ENCODE results near the gene PRKAR2B. TPM values are rescaled to one million over a fixed set of nuclear protein-coding genes. Genes with fewer than 3 reads are reported as not detected.
"Not testable (repeated sequence)": the region's sequence is repeated elsewhere in the genome, so short reads cannot be mapped to it uniquely, and the experiment has no call there.

Gene PRKAR2B
- polyA plus RNA-seq, 3 donors, result 33.3 to 41.0 (median 37.5) TPM

- DNase-seq (ENCODE audit: extremely low read depth in 1 of 11, low read depth in 9 of 11, low spot score in 4 of 11), result no peak
Observed at GRCh38 chr7:107064255-107064654, 19.8 kb downstream of the PRKAR2B start.

GRCh38 chr7:107065929-107066247 is 21.4 kb downstream of the PRKAR2B start:
- DNase-seq (ENCODE audit: extremely low read depth in 1 of 11, low read depth in 9 of 11, low spot score in 4 of 11), result no peak

GRCh38 chr7:107068156-107068555 is 23.7 kb downstream of the PRKAR2B start:
- DNase-seq (ENCODE audit: extremely low read depth in 1 of 11, low read depth in 9 of 11, low spot score in 4 of 11), result no peak

- no peak for DNase-seq (ENCODE audit: extremely low read depth in 1 of 11, low read depth in 9 of 11, low spot score in 4 of 11)
Observed at GRCh38 chr7:107069457-107069856, 25.0 kb downstream of the PRKAR2B start.

- no peak for DNase-seq (ENCODE audit: extremely low read depth in 1 of 11, low read depth in 9 of 11, low spot score in 4 of 11)
Observed at GRCh38 chr7:107070710-107071109, 26.2 kb downstream of the PRKAR2B start.

GRCh38 chr7:107071129-107071528 is 26.6 kb downstream of the PRKAR2B start:
- no peak for DNase-seq (ENCODE audit: extremely low read depth in 1 of 11, low read depth in 9 of 11, low spot score in 4 of 11)

- DNase-seq (ENCODE audit: extremely low read depth in 1 of 11, low read depth in 9 of 11, low spot score in 4 of 11), result no peak
Observed at GRCh38 chr7:107072133-107072532, 27.6 kb downstream of the PRKAR2B start.

- no peak for DNase-seq (ENCODE audit: extremely low read depth in 1 of 11, low read depth in 9 of 11, low spot score in 4 of 11)
Observed at GRCh38 chr7:107075863-107076574, 31.5 kb downstream of the PRKAR2B start.

GRCh38 chr7:107076781-107077698 is 32.5 kb downstream of the PRKAR2B start:
- no peak for DNase-seq (ENCODE audit: extremely low read depth in 1 of 11, low read depth in 9 of 11, low spot score in 4 of 11)

- DNase-seq (ENCODE audit: extremely low read depth in 1 of 11, low read depth in 9 of 11, low spot score in 4 of 11), result no peak
Observed at GRCh38 chr7:107077699-107078516, 33.4 kb downstream of the PRKAR2B start.

- DNase-seq (ENCODE audit: extremely low read depth in 1 of 11, low read depth in 9 of 11, low spot score in 4 of 11), result no peak
Observed at GRCh38 chr7:107078517-107078966, 34.0 kb downstream of the PRKAR2B start.

- no peak for DNase-seq (ENCODE audit: extremely low read depth in 1 of 11, low read depth in 9 of 11, low spot score in 4 of 11)
Observed at GRCh38 chr7:107079212-107079940, 34.9 kb downstream of the PRKAR2B start.

- no peak for DNase-seq (ENCODE audit: extremely low read depth in 1 of 11, low read depth in 9 of 11, low spot score in 4 of 11)
Observed at GRCh38 chr7:107080099-107080505, 35.6 kb downstream of the PRKAR2B start.

- DNase-seq (ENCODE audit: extremely low read depth in 1 of 11, low read depth in 9 of 11, low spot score in 4 of 11), result no peak
Observed at GRCh38 chr7:107080533-107080932, 36.0 kb downstream of the PRKAR2B start.

GRCh38 chr7:107085180-107085579 is 40.7 kb downstream of the PRKAR2B start:
- no peak for DNase-seq (ENCODE audit: extremely low read depth in 1 of 11, low read depth in 9 of 11, low spot score in 4 of 11)

GRCh38 chr7:107089627-107090026 is 45.1 kb downstream of the PRKAR2B start:
- no peak for DNase-seq (ENCODE audit: extremely low read depth in 1 of 11, low read depth in 9 of 11, low spot score in 4 of 11)

- DNase-seq (ENCODE audit: extremely low read depth in 1 of 11, low read depth in 9 of 11, low spot score in 4 of 11), result no peak
Observed at GRCh38 chr7:107090457-107090856, 46.0 kb downstream of the PRKAR2B start.

GRCh38 chr7:107091306-107091705 is 46.8 kb downstream of the PRKAR2B start:
- DNase-seq (ENCODE audit: extremely low read depth in 1 of 11, low read depth in 9 of 11, low spot score in 4 of 11), result no peak

- not testable (repeated sequence) for DNase-seq (ENCODE audit: extremely low read depth in 1 of 11, low read depth in 9 of 11, low spot score in 4 of 11)
Observed at GRCh38 chr7:107093671-107094070, 49.2 kb downstream of the PRKAR2B start.
